IPS DF 6.9 (cell line): ENCODE results near the gene ARRDC3.

ENCODE experiments used
- DNase-seq: peaks from one replicate; pipeline ENCODE4 v3.0.0-alpha.2; 2013; ENCODE audit warnings: low read depth, low spot score
- H3K27ac ChIP-seq: one replicate; pipeline ENCODE4 v1.5.1; 2013; ENCODE audit warnings: low read length, control low read depth
- H3K27me3 ChIP-seq: 2 replicates; pipeline ENCODE4 v1.6.1; 2013; ENCODE audit warnings: mild to moderate bottlenecking, low read length; ENCODE audit not compliant: control insufficient read depth, insufficient read depth
- H3K36me3 ChIP-seq: 2 replicates; pipeline ENCODE4 v1.6.1; 2013; ENCODE audit warnings: low read length; ENCODE audit not compliant: control insufficient read depth, insufficient read depth
- H3K4me1 ChIP-seq: 2 replicates; pipeline ENCODE4 v1.6.1; 2013; ENCODE audit warnings: low read length; ENCODE audit not compliant: control insufficient read depth, insufficient read depth
- H3K4me3 ChIP-seq: 2 replicates; pipeline ENCODE4 v1.5.1; 2013; ENCODE audit warnings: mild to moderate bottlenecking, low read length
- H3K9me3 ChIP-seq: 2 replicates; pipeline ENCODE4 v1.6.1; 2013; ENCODE audit warnings: low read length, inconsistent platforms; ENCODE audit not compliant: control insufficient read depth, insufficient read depth
- WGBS: extraction: QIAGEN DNeasy Blood & Tissue Kit; methylation state at CpG from one replicate; pipeline ENCODE4 v1.1.7; 2013; ENCODE audit warnings: mixed read lengths, missing lambda C conversion rate; ENCODE audit not compliant: insufficient read length, insufficient coverage; 5-methylcytosine and 5-hydroxymethylcytosine counted together

ARRDC3 gene

GRCh38 chr5:91318724-91319123 lies 64.4 kb downstream of the ARRDC3 start:
- DNase-seq: no peak
- no peak overlapping the region for H3K27ac ChIP-seq
- no peaks in the 10 kb centered on the region for H3K27me3 ChIP-seq
- no CpG with 5 or more reads among the region's 9 CpGs for WGBS
- H3K4me1 ChIP-seq: no peaks in the 10 kb centered on the region
- H3K36me3 ChIP-seq: no peaks in the 10 kb centered on the region
- no peaks in the 10 kb centered on the region for H3K9me3 ChIP-seq
- no peak overlapping the region for H3K4me3 ChIP-seq
